Endothelial cell of umbilical vein (primary cell): ENCODE data around the gene RBM17. TPM values are rescaled to one million over a fixed set of nuclear protein-coding genes. Genes with fewer than 3 reads are reported as not detected.

Experiments used
- BruUV-seq: library from RNA; stranded (reverse); fragments of 400-500 nt; replicated peaks from 2 replicates; lab custom pipeline; 2021; lab: Mats Ljungman, UMichigan
- CTCF ChIA-PET: fragments of 300-600, 350-600 bp; sonication (Branson Sonifier 250); formaldehyde crosslinking; loops from one replicate; lab custom pipeline; 2021; ENCODE audit warnings: antibody characterized with exemption, inconsistent platforms; lab: Charles Lee
- POLR2A ChIA-PET: fragments of 300-600, 350-600 bp; sonication (Branson Sonifier 250); formaldehyde crosslinking; loops from one replicate; lab custom pipeline; 2021; ENCODE audit warnings: antibody characterized with exemption, inconsistent platforms; lab: Charles Lee
- DNase-seq: peaks from one replicate; pipeline ENCODE4 v3.0.0-alpha.2; 2011; ENCODE audit warnings: low read depth, low spot score
- FAIRE-seq: peaks from 2 replicates; lab custom pipeline; 2011; peaks lifted over from hg19 to GRCh38; lab: Jason Lieb, UNC
- H2AFZ ChIP-seq: 2 replicates; pipeline ENCODE4 v1.6.0; 2012; ENCODE audit warnings: low read depth, low read length, control low read depth, inconsistent platforms
- H3K27ac ChIP-seq: 2 replicates; pipeline ENCODE4 v1.5.1; 2011; ENCODE audit warnings: low read depth, mild to moderate bottlenecking, control low read depth, low read length, moderate library complexity; ENCODE audit not compliant: insufficient read depth
- H3K27me3 ChIP-seq, 2 experiments: 2 replicates each; pipeline versions ENCODE4 v1.6.0 to v1.6.1; 2011; ENCODE audit warnings: low read length in 2 of 2, mixed read lengths in 1 of 2; ENCODE audit not compliant: control insufficient read depth in 2 of 2, insufficient read depth in 2 of 2
- H3K36me3 ChIP-seq, 2 experiments: 2 replicates in 1 of 2; 3 replicates in 1 of 2; pipeline ENCODE4 v1.5.1; 2011; ENCODE audit warnings: low read length in 2 of 2, mild to moderate bottlenecking in 1 of 2, moderate library complexity in 1 of 2; ENCODE audit not compliant: control insufficient read depth in 2 of 2, insufficient read depth in 2 of 2; ENCODE audit errors: extremely low read depth in 1 of 2
- H3K4me1 ChIP-seq: 3 replicates; pipeline ENCODE4 v1.5.1; 2011; ENCODE audit warnings: mild to moderate bottlenecking, low read length; ENCODE audit not compliant: control insufficient read depth, insufficient read depth; ENCODE audit errors: extremely low read depth
- H3K4me2 ChIP-seq: 2 replicates; pipeline ENCODE4 v1.6.1; 2011; ENCODE audit warnings: low read length, control low read depth, mixed read lengths; ENCODE audit not compliant: insufficient read depth
- H3K4me3 ChIP-seq, 3 experiments: fragments of 200-600 bp in 1 of 3; sonication (generic), shearing (Covaris generic) in 1 of 3; replicated peaks in 1 of 3; 2 replicates each; pipeline ENCODE4 v1.5.1; 2011 to 2016; ENCODE audit warnings: control low read depth in 3 of 3, low read length in 3 of 3, mild to moderate bottlenecking in 2 of 3, inconsistent platforms in 1 of 3, low read depth in 1 of 3, moderate library complexity in 1 of 3; ENCODE audit not compliant: insufficient read depth in 1 of 3
- H3K79me2 ChIP-seq: 2 replicates; pipeline ENCODE4 v1.6.0; 2012; ENCODE audit warnings: low read length, inconsistent platforms; ENCODE audit not compliant: control insufficient read depth, insufficient read depth
- H3K9ac ChIP-seq: replicated peaks from 2 replicates; pipeline ENCODE3; 2011; ENCODE audit warnings: low read length, control low read depth; ENCODE audit not compliant: insufficient read depth; ENCODE audit errors: extremely low read depth
- H3K9me1 ChIP-seq: replicated peaks from 3 replicates; pipeline ENCODE4 v1.6.0; 2011; ENCODE audit warnings: mild to moderate bottlenecking, low read length; ENCODE audit not compliant: control insufficient read depth, insufficient read depth; ENCODE audit errors: extremely low read depth
- H3K9me3 ChIP-seq: replicated peaks from 2 replicates; pipeline ENCODE4 v1.5.1; 2012; ENCODE audit warnings: low read length, inconsistent platforms; ENCODE audit not compliant: control insufficient read depth, insufficient read depth
- H4K20me1 ChIP-seq: replicated peaks from 2 replicates; pipeline ENCODE3; 2011; ENCODE audit warnings: mild to moderate bottlenecking, low read length; ENCODE audit not compliant: control insufficient read depth, insufficient read depth; ENCODE audit errors: extremely low read depth
- CTCF ChIP-seq, 2 donors: IDR thresholded peaks; 1 replicate in 1 of 2; 2 replicates in 1 of 2; pipeline ENCODE4 v1.5.1; 2011; ENCODE audit warnings: low read length in 2 of 2, mild to moderate bottlenecking in 2 of 2, moderate library complexity in 2 of 2, control low read depth in 1 of 2, inconsistent platforms in 1 of 2, low read depth in 1 of 2; ENCODE audit not compliant: insufficient read depth in 1 of 2; ENCODE audit errors: extremely low read depth in 1 of 2
- FOS ChIP-seq: IDR thresholded peaks from 2 replicates; pipeline ENCODE4 v1.6.1; 2011; ENCODE audit warnings: mild to moderate bottlenecking, low read length, moderate library complexity, borderline replicate concordance; ENCODE audit not compliant: insufficient read depth
- MAX ChIP-seq: IDR thresholded peaks from 2 replicates; pipeline ENCODE4 v1.6.1; 2011; ENCODE audit not compliant: insufficient read depth, insufficient read length
- MYC ChIP-seq: IDR thresholded peaks from one replicate; pipeline ENCODE4 v1.6.1; 2011; ENCODE audit warnings: mild to moderate bottlenecking, low read depth, low read length
- POLR2A ChIP-seq: IDR thresholded peaks from 2 replicates; pipeline ENCODE4 v1.6.1; 2012; ENCODE audit warnings: low read depth, mild to moderate bottlenecking, control low read depth, low read length
- POLR2AphosphoS5 ChIP-seq: IDR thresholded peaks from 2 replicates; pipeline ENCODE4 v1.6.1; 2012; ENCODE audit warnings: low read depth, mild to moderate bottlenecking, control low read depth, low read length, moderate library complexity; ENCODE audit not compliant: insufficient read depth
- dilution Hi-C: fragments of 300-500 bp; cut with MboI; formaldehyde crosslinking; loops from one replicate; pipeline ENCODE4 v1.15.0; 2019; ENCODE audit warnings: low sequenced_read_pairs; ENCODE audit not compliant: extremely low pct_ligation_motif_present
- intact Hi-C: fragments of 100-400 bp; cut with micrococcal nuclease; formaldehyde crosslinking; loops from one replicate; pipeline ENCODE4 v1.10.0; 2022
- polyA plus RNA-seq, 4 experiments: library from polyadenylated mRNA; depleted of rRNA in 3 of 4; stranded (reverse) in 3 of 4; unstranded in 1 of 4; fragments of >200 nt; gene quantifications; 2 replicates each; pipeline versions ENCODE4 v1.2.1 to v1.2.3, GENCODE V29; 2011 to 2012; ENCODE audit warnings: missing spikeins in 1 of 4
- total RNA-seq: library from RNA; stranded (reverse); gene quantifications from 2 replicates; pipeline ENCODE4 v1.2.3, GENCODE V29; 2021

Gene RBM17
- total and polyA plus RNA-seq, 2 donors (not counting 3 experiments of a cell fraction or from before 2014, with no cell fraction given), result 23.1 to 148 TPM

DNA sequence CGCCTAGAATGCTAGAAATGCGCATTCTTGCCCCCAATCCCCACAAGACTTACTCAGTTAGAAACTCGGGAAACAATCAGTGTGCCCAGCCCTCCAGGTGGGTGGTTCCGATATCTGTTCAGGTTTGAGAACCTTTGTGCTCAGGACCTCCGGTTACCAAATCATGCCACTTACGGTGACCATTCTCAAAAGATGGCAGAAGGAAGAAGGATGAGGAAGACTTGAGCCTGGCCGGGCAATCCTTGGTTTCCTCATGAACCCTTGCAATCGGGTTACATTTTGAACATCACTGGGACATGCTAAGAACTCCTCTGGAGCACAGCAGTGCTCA lies 52.1 kb downstream of the RBM17 start:
- DNase-seq (no peak), FAIRE-seq (no peak)
- Histone ChIP-seq H3K27me3 (peaks cover 2 to 9% of the 10 kb centered on the region in 2 experiments), H3K27ac (no peak overlapping the region), H3K9me1 (no peaks in the 10 kb centered on the region), H3K4me1 (peaks cover 9% of the 10 kb centered on the region), H2AFZ (no peak overlapping the region), H3K4me2 (no peak overlapping the region), H4K20me1 (no peaks in the 10 kb centered on the region), H3K36me3 (no peaks in the 10 kb centered on the region), H3K9ac (no peak overlapping the region), H3K9me3 (no peaks in the 10 kb centered on the region), H3K4me3 (no peak overlapping the region), H3K79me2 (peaks cover 9% of the 10 kb centered on the region)
- ChIA-PET POLR2A (no interaction called here), CTCF (interaction anchor here (1.1 kb wide), 1 partner anchor 62 kb away, joined by 3 read pairs; the partner anchor contains the start of gene PFKFB3)
- dilution Hi-C loops (no loop called here), intact Hi-C loops (no loop called here)
- TF ChIP-seq POLR2A (no peak), MAX (no peak), POLR2AphosphoS5 (no peak), FOS (no peak), CTCF (IDR thresholded peaks at IDR 0.05; ENCODE audit: extremely low read depth in 1 of 2, insufficient read depth in 1 of 2, low read depth in 1 of 2, low read length in 2 of 2) (no peak), MYC (no peak)
- BruUV-seq, result no TSS peak
